ENCODE data around the gene XRCC1.

The XRCC1 gene

GRCh38 chr19:43534816-43535761 lies 40.2 kb downstream of the XRCC1 start:
- in situ Hi-C loops (cut with MboI; ENCODE audit: low pct_unique_long_range_greater_than_20kb, low sequenced_read_pairs, unreplicated experiment): no loop called here
- TF ChIP-seq CTCF (IDR thresholded peaks at IDR 0.05; ENCODE audit: extremely low read depth, insufficient read depth, missing control alignments): peak; percentile 52
- no peak for DNase-seq (ENCODE audit: low spot score)

GRCh38 chr19:43534305-43534815 lies 41.0 kb downstream of the XRCC1 start:
- DNase-seq (ENCODE audit: low spot score): no peak
- in situ Hi-C loops (cut with MboI; ENCODE audit: low pct_unique_long_range_greater_than_20kb, low sequenced_read_pairs, unreplicated experiment): no loop called here

GRCh38 chr19:43533546-43534304 lies 41.6 kb downstream of the XRCC1 start:
- in situ Hi-C loops (cut with MboI; ENCODE audit: low pct_unique_long_range_greater_than_20kb, low sequenced_read_pairs, unreplicated experiment): no loop called here
- no peak for TF ChIP-seq CTCF (IDR thresholded peaks at IDR 0.05; ENCODE audit: extremely low read depth, insufficient read depth, missing control alignments)

More at GRCh38 chr19:43534305-43534815, 41.0 kb downstream of the XRCC1 start:
- TF ChIP-seq CTCF (IDR thresholded peaks at IDR 0.05; ENCODE audit: extremely low read depth, insufficient read depth, missing control alignments): no peak

GRCh38 chr19:43532962-43533545 lies 42.3 kb downstream of the XRCC1 start, which contains the start of gene ZNF575:
Gene ZNF575 (plus strand): TSS chr19:43533188. CDS start chr19:43534423, 1,235 bp downstream.
- in situ Hi-C loops (cut with MboI; ENCODE audit: low pct_unique_long_range_greater_than_20kb, low sequenced_read_pairs, unreplicated experiment): no loop called here
- DNase-seq (ENCODE audit: low spot score): peak; percentile 96
- TF ChIP-seq CTCF (IDR thresholded peaks at IDR 0.05; ENCODE audit: extremely low read depth, insufficient read depth, missing control alignments): no peak

More at GRCh38 chr19:43533546-43534304, 41.6 kb downstream of the XRCC1 start:
- DNase-seq (ENCODE audit: low spot score): peak; percentile 98

- in situ Hi-C loops (cut with MboI; ENCODE audit: low pct_unique_long_range_greater_than_20kb, low sequenced_read_pairs, unreplicated experiment): no loop called here
- peak; percentile 70 for DNase-seq (ENCODE audit: low spot score)
- no peak for TF ChIP-seq CTCF (IDR thresholded peaks at IDR 0.05; ENCODE audit: extremely low read depth, insufficient read depth, missing control alignments)
Observed at GRCh38 chr19:43532571-43532961, 42.8 kb downstream of the XRCC1 start.
